GM18868 (cell line): ENCODE measurements around the gene ZNF35.

Source experiments
- ATAC-seq: cut with Tn5 transposase; IDR thresholded peaks from one replicate; pipeline ENCODE4 v1.9.1; 2021; ENCODE audit warnings: mild to moderate bottlenecking, moderate library complexity; ENCODE audit not compliant: unreplicated experiment

ZNF35 gene

DNA sequence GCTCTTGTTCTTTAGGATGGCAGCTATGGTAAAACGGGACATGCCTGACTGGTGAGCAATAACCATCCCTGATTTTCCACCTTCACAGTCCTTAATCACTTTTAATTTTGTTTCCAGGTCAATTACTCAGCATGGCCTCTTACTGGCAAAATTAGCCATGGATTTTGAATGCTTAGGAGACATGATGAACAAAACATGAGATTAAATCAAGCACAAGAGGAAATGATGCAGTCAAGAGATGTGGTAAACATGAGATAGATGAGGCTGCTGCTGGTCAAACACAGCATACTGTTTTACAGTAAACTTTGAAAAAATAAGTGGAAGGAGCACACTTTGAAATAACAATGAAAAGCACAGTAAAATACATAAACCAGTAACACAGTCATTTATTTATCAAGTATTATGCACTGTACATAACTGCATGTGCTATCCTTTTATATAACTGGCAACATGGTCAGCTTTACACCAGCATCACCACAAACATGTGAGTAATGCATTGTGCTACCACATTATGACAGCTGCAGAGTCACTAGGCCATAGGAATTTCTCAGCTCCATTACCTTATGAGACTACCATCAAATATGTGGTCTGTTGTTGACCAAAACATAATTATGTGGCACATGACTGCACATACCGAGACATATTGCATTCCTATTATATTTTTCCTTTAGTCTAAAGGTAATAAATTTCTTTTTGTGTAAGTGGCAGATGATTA is 33.8 kb downstream of the ZNF35 start:
- no peak for ATAC-seq

GRCh38 chr3:44685128-44685800 is 36.7 kb downstream of the ZNF35 start:
- ATAC-seq = no peak

DNA sequence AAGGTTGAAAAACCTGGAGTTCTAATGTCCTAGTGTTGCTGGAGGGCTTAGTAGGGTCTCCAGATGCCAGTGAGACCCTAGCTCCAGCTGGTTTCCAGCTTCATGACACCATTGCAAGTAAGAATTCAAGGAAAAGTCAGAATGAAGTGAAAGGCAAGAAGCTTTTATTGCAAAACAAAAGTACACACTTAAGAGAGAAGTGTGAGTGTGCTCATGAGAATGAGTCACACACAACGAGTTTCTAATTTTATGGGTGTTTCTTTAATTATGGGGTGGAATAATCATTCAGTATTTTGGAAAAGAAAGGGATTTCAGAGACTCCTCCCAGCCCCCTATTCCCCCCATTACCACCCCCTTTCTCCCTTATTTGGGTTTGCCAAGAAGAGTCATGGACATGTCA is 39.4 kb downstream of the ZNF35 start:
- ATAC-seq = no peak
